Fibroblast of lung (primary cell): Measurements from ENCODE around the gene FRS3.

Experiments used
- EZH2 ChIP-seq: IDR thresholded peaks from 2 replicates; pipeline ENCODE4 v1.5.1; 2012; ENCODE audit warnings: low read length, control low read depth, mild to moderate bottlenecking; ENCODE audit errors: missing control alignments
- TF ChIP-seq, protein P1 (sequence below), 2 donors: IDR thresholded peaks in 1 of 2; conservative IDR thresholded peaks in 1 of 2; 1 replicate in 1 of 2; 2 replicates in 1 of 2; pipeline ENCODE4 v1.5.1; 2011 to 2012; ENCODE audit warnings: low read length in 2 of 2, control low read depth in 1 of 2, inconsistent platforms in 1 of 2, low read depth in 1 of 2, mild to moderate bottlenecking in 1 of 2

DNA sequence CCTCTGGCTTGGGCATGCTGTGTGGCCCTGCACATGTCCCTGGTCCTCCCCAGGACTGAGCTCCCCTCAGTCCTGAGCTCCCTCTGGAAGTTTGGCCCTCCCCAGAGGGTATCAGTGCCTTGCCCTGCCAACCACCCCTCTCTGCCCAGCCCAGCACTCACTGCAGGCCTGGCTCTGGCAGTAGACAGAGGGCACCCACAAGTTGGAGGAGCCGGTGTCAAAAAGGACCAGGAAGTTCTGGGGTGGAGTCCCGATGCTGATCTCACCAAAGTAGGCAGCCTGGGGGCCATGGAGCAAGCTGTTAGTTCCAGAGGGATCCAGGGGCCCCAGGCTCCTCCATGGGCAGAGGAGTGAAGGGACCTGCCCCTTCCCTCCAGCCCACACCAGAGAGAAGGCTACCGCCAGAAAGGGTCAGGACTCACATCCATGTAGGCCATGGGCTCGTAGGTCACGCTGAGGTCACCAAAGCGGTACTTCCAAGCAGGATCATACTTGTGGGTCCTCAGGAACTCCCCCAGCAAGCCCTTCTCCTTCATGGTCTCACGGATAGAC lies 35.4 kb downstream of the FRS3 start:
- TF ChIP-seq, protein P1, sequence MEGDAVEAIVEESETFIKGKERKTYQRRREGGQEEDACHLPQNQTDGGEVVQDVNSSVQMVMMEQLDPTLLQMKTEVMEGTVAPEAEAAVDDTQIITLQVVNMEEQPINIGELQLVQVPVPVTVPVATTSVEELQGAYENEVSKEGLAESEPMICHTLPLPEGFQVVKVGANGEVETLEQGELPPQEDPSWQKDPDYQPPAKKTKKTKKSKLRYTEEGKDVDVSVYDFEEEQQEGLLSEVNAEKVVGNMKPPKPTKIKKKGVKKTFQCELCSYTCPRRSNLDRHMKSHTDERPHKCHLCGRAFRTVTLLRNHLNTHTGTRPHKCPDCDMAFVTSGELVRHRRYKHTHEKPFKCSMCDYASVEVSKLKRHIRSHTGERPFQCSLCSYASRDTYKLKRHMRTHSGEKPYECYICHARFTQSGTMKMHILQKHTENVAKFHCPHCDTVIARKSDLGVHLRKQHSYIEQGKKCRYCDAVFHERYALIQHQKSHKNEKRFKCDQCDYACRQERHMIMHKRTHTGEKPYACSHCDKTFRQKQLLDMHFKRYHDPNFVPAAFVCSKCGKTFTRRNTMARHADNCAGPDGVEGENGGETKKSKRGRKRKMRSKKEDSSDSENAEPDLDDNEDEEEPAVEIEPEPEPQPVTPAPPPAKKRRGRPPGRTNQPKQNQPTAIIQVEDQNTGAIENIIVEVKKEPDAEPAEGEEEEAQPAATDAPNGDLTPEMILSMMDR (conservative IDR thresholded peaks at IDR 0.05 in 1 of 2, IDR thresholded peaks at IDR 0.05 in 1 of 2; ENCODE audit: low read depth in 1 of 2, low read length in 2 of 2) = no peak
- TF ChIP-seq EZH2 = no peak
